GM12872 (cell line): Measurements from ENCODE around the gene ETHE1.

Experiments used
- TF ChIP-seq, protein P1 (sequence below): IDR thresholded peaks from 3 replicates; pipeline ENCODE4 v1.5.1; 2011; ENCODE audit warnings: low read depth, mild to moderate bottlenecking, low read length, moderate library complexity; ENCODE audit not compliant: insufficient read depth

The ETHE1 gene

DNA sequence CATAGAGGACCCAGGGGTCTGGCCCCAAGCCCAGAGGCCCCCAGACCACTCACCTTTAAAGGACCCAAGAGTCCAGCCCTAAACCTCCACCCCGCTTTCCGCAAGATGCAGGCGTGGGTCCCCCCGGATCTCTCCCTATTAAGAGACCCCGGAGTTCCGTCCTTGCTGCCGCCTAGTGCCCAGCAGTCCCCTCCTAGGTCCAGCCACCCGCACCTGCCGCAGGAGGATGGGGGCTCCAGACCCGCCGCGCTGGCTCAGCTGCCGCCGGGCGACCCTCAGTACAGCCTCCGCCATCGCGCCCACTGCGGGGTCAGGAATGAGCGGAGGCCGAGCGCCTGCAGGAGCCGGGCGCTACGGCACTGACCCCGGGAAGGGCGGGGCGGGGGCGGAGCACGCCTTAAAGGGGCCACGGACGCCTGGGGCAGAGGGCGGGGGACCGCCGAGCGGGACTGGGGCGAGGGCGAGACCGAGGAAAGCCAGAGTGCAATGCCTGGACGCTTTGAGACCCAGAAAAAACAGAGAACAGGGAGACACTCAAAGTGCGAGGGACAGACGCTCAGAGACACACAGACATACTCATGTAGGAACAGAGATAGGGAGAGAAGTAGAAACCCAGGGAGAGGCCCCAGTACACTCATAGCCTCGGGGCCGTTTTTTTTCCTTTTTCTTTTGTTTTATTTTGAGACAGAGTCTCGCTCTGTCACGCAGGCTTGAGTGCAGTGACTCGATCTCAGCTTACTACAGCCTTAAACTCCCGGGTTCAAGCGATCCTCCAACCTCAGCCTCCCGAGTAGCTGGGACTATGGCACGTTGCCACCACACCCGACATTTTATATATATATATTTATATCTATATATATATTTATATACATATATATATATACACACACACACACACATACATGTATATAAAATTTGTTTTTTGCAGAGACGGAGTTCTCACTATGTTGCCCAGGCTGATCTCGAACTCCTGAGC is at the start of gene ETHE1:
TSS of gene ETHE1 (minus strand) at position 318 of the 976 bp plus-strand sequence. CDS start at position 294, 24 bp downstream.
- TF ChIP-seq, protein P1, sequence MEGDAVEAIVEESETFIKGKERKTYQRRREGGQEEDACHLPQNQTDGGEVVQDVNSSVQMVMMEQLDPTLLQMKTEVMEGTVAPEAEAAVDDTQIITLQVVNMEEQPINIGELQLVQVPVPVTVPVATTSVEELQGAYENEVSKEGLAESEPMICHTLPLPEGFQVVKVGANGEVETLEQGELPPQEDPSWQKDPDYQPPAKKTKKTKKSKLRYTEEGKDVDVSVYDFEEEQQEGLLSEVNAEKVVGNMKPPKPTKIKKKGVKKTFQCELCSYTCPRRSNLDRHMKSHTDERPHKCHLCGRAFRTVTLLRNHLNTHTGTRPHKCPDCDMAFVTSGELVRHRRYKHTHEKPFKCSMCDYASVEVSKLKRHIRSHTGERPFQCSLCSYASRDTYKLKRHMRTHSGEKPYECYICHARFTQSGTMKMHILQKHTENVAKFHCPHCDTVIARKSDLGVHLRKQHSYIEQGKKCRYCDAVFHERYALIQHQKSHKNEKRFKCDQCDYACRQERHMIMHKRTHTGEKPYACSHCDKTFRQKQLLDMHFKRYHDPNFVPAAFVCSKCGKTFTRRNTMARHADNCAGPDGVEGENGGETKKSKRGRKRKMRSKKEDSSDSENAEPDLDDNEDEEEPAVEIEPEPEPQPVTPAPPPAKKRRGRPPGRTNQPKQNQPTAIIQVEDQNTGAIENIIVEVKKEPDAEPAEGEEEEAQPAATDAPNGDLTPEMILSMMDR: no peak

- TF ChIP-seq, protein P1: no peak
Measured at GRCh38 chr19:43575955-43576878, 49.2 kb upstream of the ETHE1 start.

- TF ChIP-seq, protein P1: no peak
Measured at GRCh38 chr19:43575156-43575950, 48.4 kb upstream of the ETHE1 start, which contains the start of the genes PINLYP and XRCC1. PINLYP (plus strand) TSS chr19:43575801; CDS start chr19:43577192, 1,391 bp downstream. XRCC1 (minus strand) TSS chr19:43575527; CDS start chr19:43575458, 69 bp downstream.

DNA sequence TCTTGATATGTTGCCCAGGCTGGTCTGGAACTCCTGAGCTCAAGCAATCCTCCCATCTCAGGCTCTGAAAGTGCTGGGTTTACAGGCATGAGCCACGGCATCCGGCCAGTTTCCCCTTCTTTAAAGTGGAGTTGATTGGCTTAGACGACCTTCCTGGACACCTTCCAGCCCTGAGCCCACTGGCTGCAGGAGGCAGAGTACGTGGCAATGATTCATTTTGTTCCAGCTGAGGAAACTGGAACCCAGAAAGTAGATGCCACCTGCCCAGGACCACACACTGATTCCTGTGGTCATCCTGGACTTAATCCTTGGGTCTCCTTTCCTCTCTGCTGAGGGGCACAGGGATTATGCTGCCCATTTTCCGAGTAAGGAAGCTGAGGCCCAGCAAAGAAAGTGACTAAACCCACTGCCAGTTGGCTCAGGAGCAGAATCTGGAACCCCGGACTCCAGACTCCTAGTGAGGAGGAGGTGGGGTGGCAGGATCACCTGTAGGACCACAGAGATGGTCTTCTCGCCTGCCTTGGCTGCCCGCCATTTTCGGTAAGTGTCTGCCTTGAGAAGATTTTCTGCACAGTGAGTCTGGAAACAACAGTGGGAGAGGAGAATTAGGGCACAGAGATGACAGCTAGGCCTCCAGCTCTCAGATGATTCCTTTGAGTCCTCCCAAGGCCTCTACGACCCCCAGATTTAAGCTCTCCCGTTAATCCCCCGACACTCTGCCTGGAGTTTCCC is 47.6 kb upstream of the ETHE1 start:
- TF ChIP-seq, protein P1: no peak

GRCh38 chr19:43572171-43572588 is 45.2 kb upstream of the ETHE1 start:
- TF ChIP-seq, protein P1: no peak

DNA sequence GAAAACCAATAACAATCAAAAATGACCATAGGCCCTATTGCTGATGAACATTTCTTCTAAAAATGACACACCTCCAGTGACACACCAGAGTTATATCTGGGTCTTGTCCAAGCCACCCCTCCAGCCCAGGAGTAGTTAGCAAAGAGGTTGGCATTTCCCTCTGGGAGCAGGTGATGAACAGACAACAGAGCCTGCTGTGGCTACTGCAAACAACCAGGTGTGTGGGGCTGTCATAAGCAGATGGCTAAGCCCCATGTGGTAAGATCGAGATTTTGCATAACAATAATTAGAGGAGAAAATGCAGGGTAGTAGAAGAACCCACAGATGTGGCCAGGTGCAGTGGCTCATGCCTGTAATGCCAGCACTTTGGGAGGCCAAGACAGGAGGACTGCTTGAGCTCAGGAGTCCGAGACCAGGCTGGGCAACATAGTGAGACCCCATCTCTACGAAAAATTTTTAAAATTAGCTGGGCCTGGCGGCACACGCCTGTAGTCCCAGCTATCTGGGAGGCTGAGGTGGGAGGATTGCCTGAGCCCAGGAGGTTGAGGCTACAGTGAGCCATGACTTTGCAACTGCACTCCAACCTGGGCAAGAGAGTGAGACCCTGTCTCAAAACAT is 43.3 kb upstream of the ETHE1 start:
- TF ChIP-seq, protein P1: 0 out of 3 replicates have a peak, but pooled peaks have one; percentile 6
